ENCODE data around the gene FNDC3B.

GRCh38 chr3:172261054-172261453, 221.7 kb downstream of the FNDC3B start:
- TF ChIP-seq CTCF (IDR thresholded peaks at IDR 0.05) (no peak), EZH2 (IDR thresholded peaks at IDR 0.05; ENCODE audit: borderline replicate concordance, insufficient read depth, low read depth, low read length, poor library complexity, severe bottlenecking) (no peak)

All from B cell (primary cell).